LNCAP (cell line): ENCODE data around the gene ALOXE3.

Experiments used
- CTCF ChIP-seq: fragments of 450-650 bp; IDR thresholded peaks from 2 replicates; pipeline ENCODE4 v1.5.1; 2017; ENCODE audit warnings: mild to moderate bottlenecking

The ALOXE3 gene

DNA sequence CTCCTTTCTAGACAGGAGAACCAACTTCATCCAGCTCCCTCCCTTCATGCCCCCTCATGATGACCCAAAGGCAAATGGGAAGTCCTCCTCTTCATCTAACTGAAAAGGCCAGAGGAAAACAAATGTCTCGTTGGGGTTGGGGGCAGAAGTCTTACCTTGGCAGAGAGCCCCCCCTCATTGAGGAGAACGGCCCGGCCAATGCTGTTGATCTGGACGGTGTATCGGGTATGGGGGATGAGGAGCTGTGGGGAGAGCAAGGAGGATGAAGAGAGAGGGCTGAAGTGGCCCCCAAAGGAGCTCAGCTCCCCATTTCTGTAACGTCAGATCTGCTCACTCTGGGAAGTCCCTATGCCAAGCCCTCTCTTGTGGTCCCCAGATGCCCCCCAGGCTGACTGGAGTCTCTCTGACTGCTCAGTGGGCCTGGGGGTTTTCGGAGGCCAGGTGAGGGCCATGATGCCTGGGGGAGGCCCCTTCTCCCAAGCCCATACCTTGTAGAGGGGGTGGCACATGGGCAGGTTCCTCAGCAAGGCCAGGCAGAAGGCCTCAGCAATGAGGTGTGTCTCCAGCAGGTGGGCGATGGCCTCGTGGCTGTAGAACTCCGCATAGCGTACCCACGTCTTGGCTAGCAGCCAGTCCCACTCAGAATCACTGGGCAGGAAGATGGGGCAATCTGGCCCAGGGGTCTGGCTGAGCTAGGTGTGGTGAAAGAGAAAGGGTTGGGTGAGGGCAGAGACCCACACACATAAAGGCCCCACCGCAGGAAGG, 41.6 kb downstream of the ALOXE3 start:
- no peak for TF ChIP-seq CTCF

DNA sequence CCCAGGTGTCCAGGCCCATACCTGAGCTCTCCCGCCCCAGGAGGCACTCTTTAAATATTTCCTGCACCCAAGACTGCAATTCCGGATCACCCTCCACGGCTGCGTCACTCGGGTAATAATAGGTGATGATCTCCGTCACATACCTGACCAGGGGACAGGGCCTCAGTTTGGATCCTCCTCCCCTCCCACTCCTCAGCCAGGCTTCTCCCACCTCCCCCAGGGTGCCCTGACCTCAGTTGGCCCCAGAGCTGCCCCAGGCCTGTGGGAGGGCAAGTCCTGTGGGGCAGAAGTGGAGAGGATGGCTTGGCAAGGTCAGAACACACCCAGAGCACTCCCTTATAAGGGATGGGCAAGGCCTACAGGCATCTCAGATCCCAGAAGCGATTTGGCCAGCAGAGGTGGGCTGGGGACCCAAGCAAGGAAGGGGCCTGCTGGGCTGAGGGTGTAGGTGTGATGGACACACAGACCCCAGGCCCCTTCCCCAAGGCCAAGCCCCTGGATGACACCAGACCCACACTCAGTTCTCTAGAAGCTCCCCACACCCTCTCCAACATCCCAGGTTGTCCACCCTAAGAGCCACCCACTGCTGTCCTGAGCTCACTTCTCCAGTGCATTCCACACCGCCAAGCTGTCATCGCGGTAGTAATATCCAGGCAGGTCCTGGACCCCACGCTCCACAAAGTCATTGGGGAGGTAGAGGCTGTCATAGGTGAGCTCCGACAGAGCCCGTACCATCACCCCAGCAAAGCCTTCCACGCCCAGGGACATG, 42.6 kb downstream of the ALOXE3 start:
- TF ChIP-seq CTCF, result no peak

DNA sequence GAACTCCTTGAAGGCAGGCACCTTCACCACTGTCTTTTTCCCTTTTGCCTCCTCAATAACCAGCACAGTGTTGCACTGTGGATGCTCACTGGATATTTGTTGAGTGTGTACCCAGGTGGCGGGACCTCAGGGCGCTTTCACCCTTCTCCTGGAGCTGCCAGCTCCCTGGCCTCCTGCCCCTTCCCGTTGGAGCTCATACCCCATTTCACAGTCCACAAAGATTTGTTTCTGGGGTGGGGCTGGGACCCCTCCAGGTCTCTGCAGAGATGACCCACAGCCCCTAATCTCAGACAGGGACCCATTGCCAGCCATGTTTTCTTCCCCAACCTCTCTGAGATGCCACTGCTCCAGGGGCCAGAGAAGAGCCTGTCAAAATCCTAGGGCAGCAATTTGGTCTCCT, 43.2 kb downstream of the ALOXE3 start:
- no peak for TF ChIP-seq CTCF

DNA sequence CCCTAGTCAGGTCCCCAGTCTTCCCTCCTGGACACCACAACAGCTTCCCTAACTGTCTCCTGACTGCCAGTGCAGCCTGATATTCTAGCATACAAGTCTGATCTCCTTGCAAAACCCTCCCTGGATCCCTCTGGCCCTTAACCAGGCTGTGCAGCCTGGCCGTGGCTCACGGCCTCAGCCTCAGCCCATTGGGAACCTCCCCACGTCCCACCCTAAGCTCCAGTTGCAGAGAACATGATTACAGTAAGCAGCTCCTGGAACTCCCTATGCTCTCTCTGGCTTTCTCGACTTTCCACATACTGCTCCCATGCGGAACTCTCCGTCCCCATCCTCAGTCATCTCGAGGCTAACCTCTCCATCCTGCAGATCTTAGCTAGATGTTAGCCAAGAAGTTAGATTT, 43.8 kb downstream of the ALOXE3 start:
- no peak for TF ChIP-seq CTCF

DNA sequence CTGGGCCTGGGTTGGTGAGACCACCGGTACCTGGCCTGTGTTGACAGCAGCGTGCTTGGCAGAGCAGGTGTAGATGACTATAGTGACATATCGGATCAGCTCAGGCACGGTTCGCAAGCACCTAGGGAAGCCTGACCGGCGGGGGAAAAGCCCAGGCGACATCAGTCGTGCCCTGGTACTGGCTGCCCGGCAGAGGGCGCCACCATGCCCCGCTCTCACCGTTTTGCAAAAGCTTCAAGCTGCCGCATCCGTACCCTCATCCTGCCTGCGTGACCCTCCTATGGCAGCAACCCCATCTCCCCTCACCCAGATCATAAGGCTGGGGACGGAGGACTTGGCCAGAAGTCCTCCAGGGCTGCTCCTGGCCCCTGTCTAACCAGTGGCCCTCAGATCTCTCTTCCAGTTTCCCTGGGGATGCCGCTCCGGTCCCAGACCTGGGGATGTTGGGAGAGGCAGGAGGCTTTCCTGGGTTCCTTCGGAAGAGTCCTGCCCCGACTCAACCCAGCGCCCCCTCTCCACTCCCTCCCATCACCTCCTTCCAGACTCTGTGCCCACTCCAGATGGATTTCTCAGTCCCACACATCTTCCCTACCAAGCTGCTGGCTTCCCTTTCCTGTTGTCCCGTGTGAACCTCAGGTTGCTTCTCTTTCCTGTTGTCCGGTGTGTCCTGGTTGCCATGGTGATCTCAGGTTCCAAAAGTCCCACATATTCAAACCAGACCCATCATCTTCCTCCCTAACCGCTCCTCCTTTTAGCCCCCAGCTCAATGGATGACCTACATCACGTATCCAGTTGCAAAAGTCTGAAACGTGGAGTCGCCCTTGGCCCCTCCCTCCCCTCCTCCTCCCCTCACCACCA, 44.5 kb downstream of the ALOXE3 start:
- peak; percentile 97 for TF ChIP-seq CTCF

DNA sequence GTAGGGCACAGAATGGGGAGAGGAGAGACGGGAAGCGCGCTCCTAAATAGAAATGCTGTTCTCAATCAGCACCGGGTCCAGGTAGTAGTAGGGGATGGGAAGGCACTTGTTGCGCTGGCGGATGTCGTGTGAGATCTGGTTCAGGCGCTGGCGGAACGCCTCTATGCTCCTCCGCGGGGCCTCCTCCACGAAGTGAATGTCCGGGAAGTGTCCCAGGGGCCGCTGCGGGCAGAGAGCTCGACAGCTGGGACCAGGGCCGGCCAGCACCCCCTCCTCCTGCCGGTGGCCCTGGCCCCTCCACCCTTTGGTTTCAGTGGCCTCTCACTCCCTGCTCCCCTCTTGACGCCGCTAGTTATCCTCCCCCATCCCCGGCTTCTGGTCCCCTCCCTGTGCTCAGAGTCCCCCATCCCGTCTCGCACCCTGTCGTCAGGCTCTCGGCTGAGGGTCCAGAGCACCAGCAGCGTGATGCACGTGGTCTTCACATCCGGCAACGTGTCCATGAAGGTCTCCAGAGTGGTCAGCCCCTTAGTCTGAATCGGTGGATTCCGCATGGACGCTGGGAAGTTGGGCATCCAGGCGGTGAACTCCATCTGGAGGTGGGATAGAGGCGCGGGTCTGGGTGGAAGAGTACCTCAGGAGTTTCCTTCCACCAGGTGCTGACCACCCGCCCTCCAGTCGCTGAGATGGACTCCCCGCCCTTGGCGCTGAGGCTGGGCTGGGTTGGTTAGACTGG, 45.4 kb downstream of the ALOXE3 start:
- TF ChIP-seq CTCF, result no peak

GRCh38 chr17:8072341-8072728, 46.0 kb downstream of the ALOXE3 start:
- no peak for TF ChIP-seq CTCF
